LHCN-M2 (cell line): ENCODE measurements around the gene SNX22. TPM values are rescaled to one million over a fixed set of nuclear protein-coding genes. Genes with fewer than 3 reads are reported as not detected.
"Not testable (repeated sequence)": the region's sequence is repeated elsewhere in the genome, so short reads cannot be mapped to it uniquely, and the experiment has no call there.

Experiments used
- DNase-seq: peaks from one replicate; pipeline ENCODE4 v3.0.0-alpha.2; 2012; ENCODE audit warnings: low read depth
- polyA plus RNA-seq: library from polyadenylated mRNA; unstranded; fragments of >200 nt; gene quantifications from one replicate; pipeline ENCODE4 v1.2.1, GENCODE V29; 2012; ENCODE audit warnings: missing spikeins
- total RNA-seq: library from RNA; depleted of rRNA; stranded (reverse); fragments of >200 nt; gene quantifications from 2 replicates; pipeline ENCODE4 v1.2.3, GENCODE V29; 2014; rRNA removed

SNX22 gene
- 0.06 TPM in 1 of 2 replicates, not detected in the other for total RNA-seq
- polyA plus RNA-seq = 1.2 TPM

DNA sequence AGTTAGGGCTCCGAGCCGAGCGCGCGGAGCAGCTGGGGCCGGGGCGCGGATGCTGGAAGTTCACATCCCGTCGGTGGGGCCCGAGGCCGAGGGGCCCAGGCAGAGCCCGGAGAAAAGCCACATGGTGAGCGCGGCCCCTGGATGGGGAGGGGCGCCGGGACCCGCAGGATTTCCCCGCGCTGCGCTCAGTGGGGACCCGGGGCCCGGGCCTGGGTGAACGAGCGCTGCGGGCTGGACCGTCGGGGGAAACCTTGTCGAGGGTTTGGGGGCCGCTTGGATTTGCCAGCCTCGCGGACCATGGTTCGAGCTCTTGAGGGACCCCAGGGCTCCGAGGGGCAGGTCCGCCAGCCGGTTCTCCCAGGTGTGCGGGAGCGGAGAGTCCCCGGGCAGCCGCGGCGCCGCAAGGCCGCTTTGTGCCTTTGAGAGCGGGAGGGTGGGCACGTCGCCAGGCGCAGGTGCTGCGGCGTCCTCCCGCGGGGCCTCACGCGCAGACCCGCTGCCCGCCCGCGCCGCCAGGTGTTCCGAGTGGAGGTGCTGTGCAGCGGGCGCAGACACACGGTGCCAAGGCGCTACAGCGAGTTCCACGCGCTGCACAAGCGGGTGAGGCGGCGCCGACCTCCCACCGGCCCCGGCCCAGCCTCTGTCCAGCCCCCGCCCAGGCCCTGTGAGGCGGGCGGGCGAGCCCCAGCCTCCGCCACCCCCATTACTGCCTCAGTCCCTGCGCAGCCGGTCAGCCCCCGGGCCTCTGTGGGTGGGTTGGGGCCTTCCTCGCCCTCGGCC, at the start of gene SNX22:
TSS of gene SNX22 (plus strand) at position 5 of the 780 bp plus-strand sequence. CDS start at position 50, 45 bp downstream.
- no peak for DNase-seq

DNA sequence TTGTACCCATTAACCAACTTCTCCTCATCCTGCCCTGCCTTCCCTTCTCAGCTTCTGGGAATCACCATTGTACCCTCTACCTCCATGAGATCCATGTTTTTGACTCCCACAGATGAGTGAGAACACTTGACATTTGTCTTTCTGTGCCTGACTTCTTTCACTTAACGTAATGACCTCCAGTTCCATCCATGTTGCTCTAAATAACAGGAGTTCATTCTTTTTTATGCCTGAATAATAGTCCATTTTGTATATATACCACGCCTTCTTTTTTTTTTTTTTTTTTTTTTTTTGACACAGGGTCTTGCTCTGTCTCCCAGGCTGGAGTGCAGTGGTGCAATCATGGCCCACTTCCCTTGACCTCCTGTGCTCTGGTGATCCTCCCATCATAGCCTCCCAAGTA, 49.0 kb upstream of the SNX22 start:
- DNase-seq = no peak

DNA sequence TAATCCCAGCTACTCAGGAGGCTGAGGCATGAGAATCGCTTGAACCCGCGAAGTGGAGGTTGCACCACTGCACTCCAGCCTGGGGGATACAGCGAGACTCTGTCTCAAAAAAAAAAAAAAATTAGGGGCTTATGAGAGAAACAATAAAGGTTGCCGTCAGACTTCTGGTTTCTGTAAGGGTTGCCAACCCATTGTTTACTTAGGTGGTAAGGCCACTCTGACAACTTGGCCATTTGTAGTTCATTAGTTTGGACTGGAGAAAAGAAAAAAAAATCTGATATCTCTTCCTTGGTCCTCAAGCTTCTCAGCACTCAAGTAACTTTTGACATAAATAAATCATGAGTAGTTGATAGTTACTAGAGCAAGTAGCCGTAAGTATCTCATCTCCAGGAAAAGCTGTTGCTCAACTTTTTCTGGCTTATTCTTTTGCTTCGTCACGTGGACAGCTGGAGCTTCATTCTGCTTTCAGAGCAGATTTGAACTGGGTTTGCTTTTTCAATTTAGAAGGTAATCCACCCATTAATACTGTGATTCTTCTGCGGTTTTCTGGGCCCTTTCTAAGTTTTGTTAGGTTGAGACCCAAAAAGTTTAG, 46.3 kb upstream of the SNX22 start:
- DNase-seq = peak; percentile 52

DNA sequence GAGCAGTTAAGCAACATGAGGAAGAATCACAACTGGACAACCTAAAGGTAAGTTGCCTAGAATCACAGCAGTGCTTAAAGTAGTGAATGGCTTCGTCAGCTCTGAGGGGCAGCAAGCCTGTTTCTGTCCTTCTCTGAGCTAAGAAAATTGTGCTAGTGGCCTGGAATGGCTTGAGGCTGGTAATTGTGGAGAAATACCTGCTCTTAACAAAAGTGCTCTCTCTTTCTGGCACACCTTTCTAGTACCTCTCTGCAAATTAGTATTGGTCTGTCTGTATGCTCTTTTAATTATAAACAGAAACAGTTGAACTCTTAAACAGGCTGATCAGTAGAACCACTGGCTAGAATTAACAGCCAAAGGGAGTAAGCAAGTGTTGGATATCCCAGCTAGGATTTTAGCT, 44.2 kb upstream of the SNX22 start:
- no peak for DNase-seq

DNA sequence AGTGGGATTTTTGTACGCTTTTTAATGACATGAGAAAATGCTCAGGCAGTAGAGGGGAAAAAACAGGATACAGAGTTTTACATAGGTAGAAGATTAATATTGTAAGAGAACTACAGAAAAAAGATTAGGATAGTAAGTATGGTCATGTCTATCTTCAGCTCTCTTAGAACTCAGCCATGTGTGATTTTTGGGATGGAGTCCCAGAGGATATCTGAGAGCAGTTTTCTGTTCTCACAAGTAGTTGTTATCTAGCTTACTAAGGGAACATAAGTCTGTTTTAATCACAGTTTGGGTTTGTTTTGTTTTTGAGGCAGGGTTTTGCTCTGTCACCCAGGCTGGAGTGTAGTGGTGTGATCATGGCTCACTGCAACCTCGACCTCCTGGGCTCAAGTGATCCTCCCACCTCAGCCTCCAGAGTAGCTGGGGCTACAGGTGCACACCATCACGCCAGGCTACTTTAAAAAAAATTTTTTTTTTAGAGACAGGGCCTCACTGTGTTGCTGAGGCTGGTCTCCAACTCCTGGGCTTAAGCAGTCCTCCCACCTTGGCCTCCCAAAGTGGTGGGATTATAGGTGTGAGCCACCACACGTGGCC, 41.3 kb upstream of the SNX22 start:
- DNase-seq = not testable (repeated sequence)

DNA sequence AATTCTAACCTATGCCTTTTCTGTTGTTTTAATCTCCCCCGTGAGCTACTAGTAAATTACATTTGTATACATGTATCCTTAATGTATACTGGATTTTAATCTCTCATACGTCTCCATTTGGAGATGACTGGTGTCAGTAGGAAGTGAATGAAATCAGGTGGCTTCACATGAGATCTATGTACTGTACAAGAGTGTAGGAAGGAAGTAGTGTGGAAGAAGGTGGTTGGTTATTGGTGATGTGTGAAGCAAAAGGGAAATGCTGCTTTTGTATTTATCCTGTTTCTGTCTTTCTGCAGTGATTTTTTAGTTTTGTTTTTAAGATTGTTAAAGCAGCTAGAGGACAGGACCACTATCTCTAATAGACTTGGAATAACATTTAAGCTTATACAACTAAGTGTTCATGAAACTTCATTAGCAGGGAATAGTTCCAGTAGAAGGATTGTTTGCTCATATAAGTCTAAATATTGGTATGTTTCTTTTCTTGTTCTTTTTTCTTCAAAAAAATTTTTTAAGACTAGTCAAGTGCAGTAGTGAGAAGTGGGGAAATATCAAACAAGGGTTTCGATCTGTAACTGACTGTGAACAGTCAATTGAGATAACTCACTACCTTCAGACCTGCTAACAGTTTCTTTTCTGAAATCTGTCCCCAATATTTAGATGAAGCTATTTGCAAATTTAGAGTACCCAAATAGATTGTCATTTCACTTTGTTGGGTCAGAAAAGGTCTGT, 40.4 kb upstream of the SNX22 start:
- DNase-seq = no peak

DNA sequence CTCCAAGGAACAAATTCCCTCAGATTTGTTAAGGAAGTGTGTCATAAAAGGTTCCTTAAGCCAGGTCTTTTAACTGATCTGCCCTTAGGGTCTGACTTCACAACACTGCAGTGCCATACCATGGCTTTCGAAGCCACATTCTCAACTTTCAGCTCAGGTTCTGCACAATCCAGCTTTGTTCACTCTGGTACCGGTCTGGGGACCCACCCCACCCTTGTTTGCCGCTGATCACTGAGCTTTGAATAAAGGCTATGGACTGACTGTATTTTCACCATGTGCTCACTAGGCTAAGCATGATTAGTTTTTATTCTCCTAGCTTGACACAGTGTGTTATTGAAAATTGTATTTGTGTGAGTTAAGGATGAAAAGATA, 39.9 kb upstream of the SNX22 start:
- no peak for DNase-seq

DNA sequence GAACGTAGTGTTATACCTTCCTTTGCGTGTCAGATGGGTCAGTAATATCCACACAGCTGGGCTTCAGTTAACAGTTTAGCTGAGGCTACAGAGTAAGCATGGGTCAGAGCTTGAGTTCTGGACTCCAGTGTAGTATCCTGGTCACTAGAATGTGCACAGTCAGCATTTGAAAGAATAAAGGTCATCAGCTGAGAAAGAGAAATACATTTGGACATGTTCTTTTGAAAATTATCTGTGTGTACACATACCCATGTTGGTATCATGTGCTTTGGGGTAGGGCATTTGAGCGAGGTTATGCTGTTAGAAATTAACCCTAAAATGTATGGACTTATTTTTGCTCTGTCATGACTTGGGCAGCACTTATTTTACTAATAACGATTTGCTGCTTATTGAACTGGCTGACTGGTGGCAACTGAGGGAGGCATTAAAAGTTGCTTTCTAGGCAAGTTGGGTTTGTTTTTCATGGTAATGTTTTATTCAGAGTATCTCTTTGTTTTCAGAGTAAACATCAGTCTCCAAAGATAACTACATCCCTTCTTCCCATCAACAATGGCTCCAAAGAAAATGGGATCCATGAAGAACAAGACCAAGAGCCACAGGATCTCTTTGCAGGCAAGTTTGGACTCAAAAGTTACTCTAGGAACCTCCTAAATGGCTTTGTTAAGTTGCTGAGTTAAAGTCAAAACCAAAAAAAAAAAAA, 39.3 kb upstream of the SNX22 start:
- no peak for DNase-seq

DNA sequence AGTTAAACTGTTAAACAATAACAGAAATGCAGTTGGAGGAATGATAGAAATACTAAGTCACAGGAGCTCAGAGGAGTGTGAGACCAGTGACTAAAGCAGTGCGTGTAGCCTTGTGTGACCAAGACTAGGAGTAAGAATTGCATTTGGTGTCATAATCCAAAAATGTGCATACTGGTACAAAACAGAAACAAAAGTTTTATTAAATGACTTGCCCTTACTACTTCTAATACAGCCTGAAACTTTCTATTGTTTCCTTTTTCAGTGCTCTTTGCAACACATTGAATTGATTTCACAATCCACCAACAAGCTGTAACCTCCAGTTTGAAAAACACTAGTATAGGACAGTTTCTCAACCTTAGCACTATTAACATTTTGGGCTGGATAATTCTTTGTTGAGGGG, 38.6 kb upstream of the SNX22 start:
- no peak for DNase-seq

DNA sequence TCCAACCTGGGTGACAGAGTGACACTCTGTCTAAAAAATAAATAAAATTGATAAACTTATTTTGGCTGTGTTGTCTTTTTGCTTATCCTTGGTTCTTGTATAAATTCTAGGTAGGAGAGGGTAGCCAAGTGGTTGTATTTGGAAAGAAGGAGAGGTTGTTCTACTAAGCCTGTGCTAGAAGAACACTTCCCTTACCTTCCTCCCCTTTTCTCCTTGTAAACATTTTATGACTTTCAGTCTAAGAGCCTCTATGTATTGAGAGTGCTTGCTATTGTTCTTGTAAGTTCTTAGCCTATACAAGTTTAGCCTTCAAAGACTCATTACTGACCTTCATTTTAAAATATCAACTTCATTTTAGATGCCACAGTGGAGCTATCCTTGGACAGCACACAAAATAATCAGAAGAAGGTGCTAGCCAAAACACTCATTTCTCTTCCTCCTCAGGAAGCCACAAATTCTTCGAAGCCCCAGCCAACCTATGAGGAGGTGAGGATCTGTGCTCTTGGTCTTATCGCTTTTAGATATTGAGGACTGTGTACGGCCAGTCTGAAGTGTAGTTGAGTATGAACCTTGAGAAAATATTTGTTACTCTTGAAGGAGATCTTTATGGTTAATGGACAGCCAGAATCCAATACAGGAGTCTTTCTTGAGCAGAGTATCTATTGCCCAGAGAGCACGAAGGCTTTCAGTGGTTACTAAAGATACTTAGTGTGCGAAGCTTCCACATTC, 33.6 kb upstream of the SNX22 start:
- DNase-seq = no peak

DNA sequence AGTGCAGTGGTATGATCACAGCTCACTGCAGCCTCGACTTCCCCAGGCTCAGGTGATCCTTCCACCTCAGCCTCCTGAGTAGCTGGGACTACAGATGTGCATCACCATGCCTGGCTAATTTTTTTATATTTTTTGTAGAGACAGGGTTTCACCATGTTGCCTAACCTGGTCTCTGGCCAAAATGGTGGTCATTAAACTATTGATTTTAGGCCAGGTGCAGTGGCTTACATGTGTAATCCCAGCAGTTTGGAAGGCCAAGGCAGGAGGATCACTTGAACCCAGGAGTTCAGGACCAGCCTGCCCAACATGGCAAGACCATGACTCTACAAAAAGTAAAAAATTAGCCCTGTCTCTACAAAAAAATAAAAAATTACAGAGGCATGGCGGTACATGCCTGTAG, 31.2 kb upstream of the SNX22 start:
- DNase-seq = not testable (repeated sequence)

DNA sequence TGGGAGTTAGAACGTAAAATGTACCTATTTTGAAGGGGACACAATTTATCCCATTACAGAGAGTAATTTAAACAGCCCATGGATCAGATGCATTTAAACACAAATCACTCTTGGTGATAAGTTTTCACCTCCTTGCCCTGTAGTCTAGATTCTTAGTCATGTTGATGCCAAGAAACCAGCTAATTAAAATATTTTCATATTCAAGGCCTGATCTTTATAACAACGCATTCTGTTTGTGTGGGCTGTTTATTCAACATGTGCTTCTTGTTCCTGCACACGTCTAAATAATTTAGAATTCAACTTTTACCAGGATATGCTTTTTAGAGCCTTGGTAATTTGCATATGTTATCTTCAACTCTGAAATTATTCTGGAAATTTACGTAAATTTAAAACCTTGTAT, 29.9 kb upstream of the SNX22 start:
- DNase-seq = no peak

DNA sequence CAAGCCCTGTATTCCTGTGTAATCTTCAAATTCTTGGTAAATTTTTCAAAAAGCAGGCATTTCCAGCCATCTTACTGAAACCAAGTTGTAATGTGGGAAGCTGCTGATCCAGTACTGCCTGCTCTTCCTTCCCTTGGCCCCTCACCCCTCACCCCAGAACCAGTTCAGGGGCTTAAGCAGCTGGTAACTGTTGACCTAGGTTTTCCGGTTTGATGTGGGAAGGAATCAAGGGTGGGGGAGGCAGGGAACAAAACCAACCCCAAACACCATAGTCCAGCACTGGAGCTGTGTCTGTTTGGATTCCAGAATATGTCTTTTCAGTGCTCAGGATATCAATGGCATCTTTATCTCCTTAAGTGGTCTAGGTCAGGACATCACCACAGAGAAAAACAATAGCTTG, 29.1 kb upstream of the SNX22 start:
- no peak for DNase-seq

DNA sequence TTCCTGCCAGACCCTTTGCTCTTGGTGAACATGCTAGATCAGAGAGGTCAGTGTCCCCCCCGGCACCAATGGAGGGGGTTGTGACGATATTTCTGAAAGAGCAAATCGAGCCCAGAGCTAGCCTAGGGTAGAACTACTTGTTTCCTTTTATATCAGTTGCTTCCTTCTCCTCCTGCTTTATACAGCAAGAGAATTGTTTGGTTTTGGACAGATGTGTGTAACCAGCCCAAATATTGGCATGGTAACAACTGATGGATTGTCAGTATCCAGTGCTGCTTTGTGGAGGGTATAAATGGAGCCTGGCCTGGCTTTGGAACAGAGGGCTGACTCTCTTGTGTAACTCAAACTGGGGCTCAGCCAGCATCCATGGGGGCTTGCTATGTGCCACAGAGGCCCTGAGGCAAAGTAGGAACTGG, 28.6 kb upstream of the SNX22 start:
- DNase-seq = no peak

DNA sequence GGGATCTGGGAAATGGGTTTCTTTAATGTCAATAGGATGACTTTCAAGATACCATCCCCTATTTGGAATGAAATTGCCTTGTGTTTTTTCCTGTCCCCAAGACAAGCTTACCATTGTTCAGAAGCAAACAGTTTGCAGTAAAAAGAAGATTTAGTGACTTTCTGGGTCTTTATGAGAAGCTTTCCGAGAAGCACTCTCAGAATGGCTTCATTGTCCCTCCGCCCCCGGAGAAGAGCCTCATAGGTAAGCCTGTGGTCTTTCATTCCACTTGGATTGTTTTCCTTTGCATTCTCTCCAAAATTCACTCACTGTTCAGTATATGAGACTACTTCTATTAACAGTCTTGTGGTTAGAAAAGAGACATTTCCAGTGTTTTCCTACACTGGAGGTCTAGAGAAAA, 25.6 kb upstream of the SNX22 start:
- DNase-seq = no peak

DNA sequence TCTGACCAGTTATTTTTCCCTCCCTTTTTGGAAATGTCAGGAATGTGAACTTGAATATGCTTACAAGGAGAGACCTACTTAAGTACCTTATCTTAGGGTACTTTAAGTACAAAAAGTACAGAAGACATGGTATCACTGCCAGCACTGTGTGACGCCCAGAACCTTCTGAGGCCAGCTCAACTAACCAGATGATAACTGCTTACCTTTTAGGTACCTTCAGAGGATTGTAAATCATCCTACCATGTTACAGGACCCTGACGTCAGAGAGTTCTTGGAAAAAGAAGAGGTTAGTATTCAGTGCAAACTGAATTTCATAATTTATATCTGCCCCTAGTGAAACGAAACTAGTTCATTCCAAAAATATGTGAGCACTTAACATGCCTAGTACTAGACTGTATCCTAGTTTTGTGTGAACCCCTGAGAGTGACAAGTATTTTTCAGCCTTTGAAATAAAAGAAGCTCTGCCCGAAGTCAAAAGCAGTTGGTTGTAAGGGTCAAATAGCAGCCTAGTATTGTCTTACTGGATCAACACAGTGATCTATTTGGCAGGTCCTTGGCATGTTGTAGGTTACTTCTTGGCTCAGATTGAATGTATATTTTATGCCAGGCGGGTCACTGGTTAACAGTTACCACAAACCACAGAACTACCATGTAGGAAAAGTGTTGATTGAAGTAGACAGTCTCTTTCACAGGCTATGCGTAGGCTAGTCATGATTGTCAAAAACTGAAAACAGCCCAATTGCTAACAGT, 23.8 kb upstream of the SNX22 start:
- DNase-seq = no peak

DNA sequence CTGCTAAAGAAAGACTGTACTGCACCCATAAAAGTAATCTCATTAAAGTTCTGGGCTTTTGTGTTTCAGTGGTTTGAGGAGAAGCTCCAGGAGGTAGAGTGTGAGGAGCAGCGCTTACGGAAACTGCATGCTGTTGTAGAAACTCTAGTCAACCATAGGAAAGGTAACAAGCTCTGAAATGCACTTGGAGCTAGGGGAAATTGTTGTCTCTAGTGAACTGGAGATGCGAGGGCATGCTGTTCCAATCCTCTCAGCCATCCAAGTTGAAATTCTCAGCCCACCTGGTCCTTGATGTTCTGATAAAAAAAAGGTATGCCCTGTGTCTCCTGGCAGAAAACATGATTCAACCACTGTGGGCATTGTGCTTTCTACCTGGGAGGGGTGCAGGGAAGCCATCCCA, 21.4 kb upstream of the SNX22 start:
- no peak for DNase-seq

DNA sequence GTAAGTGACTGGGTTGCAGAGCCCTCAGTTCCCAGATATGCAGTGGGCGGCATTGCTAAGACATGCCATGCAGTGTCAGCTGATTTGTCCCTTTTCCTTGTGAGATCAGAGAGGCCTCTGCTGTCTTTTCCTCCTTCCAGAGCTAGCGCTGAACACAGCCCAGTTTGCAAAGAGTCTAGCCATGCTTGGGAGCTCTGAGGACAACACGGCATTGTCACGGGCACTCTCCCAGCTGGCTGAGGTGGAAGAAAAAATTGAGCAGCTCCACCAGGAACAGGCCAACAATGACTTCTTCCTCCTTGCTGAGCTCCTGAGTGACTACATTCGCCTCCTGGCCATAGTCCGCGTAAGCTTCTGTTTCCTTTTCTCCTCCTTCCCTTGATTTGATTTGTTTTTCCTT, 20.0 kb upstream of the SNX22 start:
- DNase-seq = no peak

DNA sequence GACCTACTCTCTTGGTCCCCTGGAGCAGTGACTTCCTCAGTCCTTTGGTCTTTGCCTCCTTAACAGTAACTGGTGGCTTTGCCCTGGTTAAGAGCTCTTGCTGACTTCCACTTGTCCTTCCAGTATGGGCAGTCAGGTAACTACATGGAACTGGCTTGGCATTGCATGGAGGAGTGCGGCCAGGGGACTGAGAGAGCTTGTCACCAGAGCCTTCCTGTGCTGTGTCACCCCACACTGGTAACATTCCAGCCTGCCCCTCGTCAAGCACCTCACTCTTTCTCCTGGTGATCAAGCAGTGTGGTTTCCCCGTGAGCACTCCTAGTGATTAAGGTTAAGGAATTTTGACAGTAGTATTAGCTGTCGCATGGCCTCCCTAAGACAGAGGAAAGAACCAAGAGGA, 19.3 kb upstream of the SNX22 start:
- no peak for DNase-seq

DNA sequence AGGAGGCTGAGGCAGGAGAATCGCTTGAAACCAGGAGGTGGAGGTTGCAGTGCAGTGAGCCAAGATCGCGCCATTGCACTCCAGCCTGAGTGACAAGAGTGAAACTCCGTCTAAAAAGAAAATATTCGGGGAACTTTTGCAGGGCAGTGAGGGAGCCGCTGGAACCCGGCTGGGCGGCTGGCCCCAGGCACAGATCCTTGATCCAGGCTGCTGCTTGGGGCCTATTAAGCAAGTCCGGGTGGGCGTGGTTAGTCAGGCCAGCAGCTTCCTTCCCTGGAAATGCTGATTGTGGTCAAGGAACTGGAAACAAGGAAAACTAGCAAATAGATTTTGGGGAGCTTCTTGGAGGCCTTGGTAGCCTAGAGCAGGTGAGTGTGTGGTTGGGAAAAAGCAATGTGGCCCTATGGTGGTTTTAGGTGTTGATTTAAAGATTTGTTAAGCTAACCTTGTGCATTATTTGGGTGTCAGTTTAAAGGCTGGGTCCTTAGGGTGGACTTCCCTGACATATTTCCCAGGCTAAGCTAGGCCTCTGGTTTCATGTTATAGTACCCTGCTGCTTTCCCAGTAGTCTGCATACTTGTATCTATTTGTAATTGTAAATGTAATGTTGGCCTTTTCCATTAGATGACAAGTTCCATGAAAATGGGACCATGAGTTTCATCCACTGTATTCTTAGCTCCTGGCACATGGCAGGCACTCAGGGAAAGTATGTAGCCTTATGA, 17.7 kb upstream of the SNX22 start:
- no peak for DNase-seq
